Caco-2 (cell line): ENCODE measurements around the gene MB21D2. TPM values are rescaled to one million over a fixed set of nuclear protein-coding genes. Genes with fewer than 3 reads are reported as not detected.

Experiments
- BruUV-seq: library from RNA; stranded (reverse); fragments of 400-500 nt; replicated peaks from 2 replicates; lab custom pipeline; 2021; lab: Mats Ljungman, UMichigan
- CTCF ChIA-PET: fragments of 300-600 bp; sonication (Branson Sonifier 250); formaldehyde crosslinking; loops from one replicate; lab custom pipeline; 2022; ENCODE audit warnings: antibody characterized with exemption; lab: Charles Lee
- POLR2A ChIA-PET: fragments of 300-600 bp; sonication (Branson Sonifier 250); formaldehyde crosslinking; loops from one replicate; lab custom pipeline; 2022; ENCODE audit warnings: antibody characterized with exemption; lab: Charles Lee
- DNase-seq, 2 experiments: peaks; one replicate each; pipeline versions ENCODE4 v3.0.0 to v3.0.0-alpha.2; 2020 to 2022
- H3K27me3 ChIP-seq: replicated peaks from 2 replicates; pipeline ENCODE4 v1.6.0; 2011; ENCODE audit warnings: low read length; ENCODE audit not compliant: control insufficient read depth, insufficient read depth
- H3K36me3 ChIP-seq: 2 replicates; pipeline ENCODE4 v1.5.1; 2011; ENCODE audit warnings: low read length; ENCODE audit not compliant: control insufficient read depth, insufficient read depth
- H3K4me1 ChIP-seq: fragments of 250-450 bp; sonication (Bioruptor Pico); 2 replicates; pipeline ENCODE4 v1.5.1; 2020; ENCODE audit warnings: mild to moderate bottlenecking
- H3K4me3 ChIP-seq: 2 replicates; pipeline ENCODE4 v1.5.1; 2011; ENCODE audit warnings: low read depth, mild to moderate bottlenecking, control low read depth, low read length
- H3K9me3 ChIP-seq: fragments of 250-450 bp; sonication (Bioruptor Pico); 2 replicates; pipeline ENCODE4 v1.5.1; 2020; ENCODE audit warnings: mild to moderate bottlenecking, moderate library complexity
- H3K27ac Mint-ChIP-seq: one replicate; pipeline ENCODE4 v1.8.0; 2022; ENCODE audit warnings: mixed read lengths; ENCODE audit not compliant: unreplicated experiment
- H3K27me3 Mint-ChIP-seq: one replicate; pipeline ENCODE4 v1.8.0; 2022; ENCODE audit warnings: mixed read lengths; ENCODE audit not compliant: insufficient read depth, unreplicated experiment
- H3K36me3 Mint-ChIP-seq: one replicate; pipeline ENCODE4 v1.8.0; 2022; ENCODE audit warnings: mild to moderate bottlenecking, mixed read lengths; ENCODE audit not compliant: insufficient read depth, unreplicated experiment
- H3K4me1 Mint-ChIP-seq: one replicate; pipeline ENCODE4 v1.8.0; 2022; ENCODE audit warnings: low read depth, mixed read lengths; ENCODE audit not compliant: unreplicated experiment
- H3K4me3 Mint-ChIP-seq: one replicate; pipeline ENCODE4 v1.8.0; 2022; ENCODE audit warnings: mild to moderate bottlenecking, moderate library complexity, mixed read lengths; ENCODE audit not compliant: unreplicated experiment
- H3K9me3 Mint-ChIP-seq: one replicate; pipeline ENCODE4 v1.8.0; 2022; ENCODE audit warnings: mixed read lengths; ENCODE audit not compliant: unreplicated experiment
- CTCF ChIP-seq, 2 experiments: fragments of 200-600 bp in 1 of 2; IDR thresholded peaks; 1 replicate in 1 of 2; 2 replicates in 1 of 2; pipeline versions ENCODE4 v1.5.1 to v1.8.0; 2011 to 2022; ENCODE audit warnings: antibody characterized with exemption in 1 of 2, control low read depth in 1 of 2, inconsistent platforms in 1 of 2, low read depth in 1 of 2, low read length in 1 of 2, mild to moderate bottlenecking in 1 of 2, moderate library complexity in 1 of 2; ENCODE audit not compliant: insufficient read depth in 1 of 2, severe bottlenecking in 1 of 2, unreplicated experiment in 1 of 2
- intact Hi-C: fragments of 100-400 bp; cut with micrococcal nuclease; formaldehyde crosslinking; loops from one replicate; pipeline ENCODE4 v1.10.0; 2022; ENCODE audit not compliant: unreplicated experiment
- total RNA-seq: library from RNA; stranded (reverse); gene quantifications from 2 replicates; pipeline ENCODE4 v1.2.3, GENCODE V29; 2022

The MB21D2 gene
- total RNA-seq, 1 experiment from 2014 or later = 11.0 TPM

- DNase-seq = no peak
- no peak overlapping the region for H3K27ac Mint-ChIP-seq
- no peaks in the 10 kb centered on the region for H3K27me3 Mint-ChIP-seq
- ChIA-PET POLR2A (no interaction called here), CTCF (no interaction called here)
- no peaks in the 10 kb centered on the region for H3K9me3 Mint-ChIP-seq
- BruUV-seq = no TSS peak
- peaks cover 7% of the 10 kb centered on the region for H3K4me1 Mint-ChIP-seq
- H3K27me3 ChIP-seq = no peaks in the 10 kb centered on the region
- H3K4me3 ChIP-seq = no peak overlapping the region
- no peaks in the 10 kb centered on the region for H3K36me3 Mint-ChIP-seq
- H3K4me1 ChIP-seq = peaks cover 10% of the 10 kb centered on the region; the same call in 1 of the 2 replicates
- no peak for TF ChIP-seq CTCF (IDR thresholded peaks at IDR 0.05; ENCODE audit: insufficient read depth in 1 of 2, low read depth in 1 of 2, low read length in 1 of 2, severe bottlenecking in 1 of 2, unreplicated experiment in 1 of 2)
- H3K4me3 Mint-ChIP-seq = no peak overlapping the region
- intact Hi-C loops = no loop called here
- H3K9me3 ChIP-seq = no peaks in the 10 kb centered on the region
- H3K36me3 ChIP-seq = no peaks in the 10 kb centered on the region
Observed at GRCh38 chr3:192825216-192825615, 92.4 kb downstream of the MB21D2 start.

- no peaks in the 10 kb centered on the region for H3K36me3 ChIP-seq
- Mint-ChIP-seq H3K4me3 (no peak overlapping the region), H3K27ac (no peak overlapping the region), H3K4me1 (peaks cover 16% of the 10 kb centered on the region), H3K9me3 (no peaks in the 10 kb centered on the region), H3K27me3 (no peaks in the 10 kb centered on the region), H3K36me3 (no peaks in the 10 kb centered on the region)
- ChIA-PET POLR2A (no interaction called here), CTCF (no interaction called here)
- no peak for TF ChIP-seq CTCF (IDR thresholded peaks at IDR 0.05; ENCODE audit: insufficient read depth in 1 of 2, low read depth in 1 of 2, low read length in 1 of 2, severe bottlenecking in 1 of 2, unreplicated experiment in 1 of 2)
- BruUV-seq = no TSS peak
- DNase-seq = no peak
- H3K9me3 ChIP-seq = no peaks in the 10 kb centered on the region
- H3K4me3 ChIP-seq = no peak overlapping the region
- no peaks in the 10 kb centered on the region for H3K27me3 ChIP-seq
- peaks cover 19% of the 10 kb centered on the region for H3K4me1 ChIP-seq
- intact Hi-C loops = no loop called here
Observed at GRCh38 chr3:192824313-192824712, 93.3 kb downstream of the MB21D2 start.

GRCh38 chr3:192821161-192821560 lies 96.5 kb downstream of the MB21D2 start:
- POLR2A ChIA-PET = no interaction called here

More at GRCh38 chr3:192821161-192821560, 96.5 kb downstream of the MB21D2 start:
- Mint-ChIP-seq H3K9me3 (no peaks in the 10 kb centered on the region), H3K4me3 (no peak overlapping the region), H3K4me1 (peaks cover 43% of the 10 kb centered on the region), H3K27ac (no peak overlapping the region), H3K36me3 (no peaks in the 10 kb centered on the region), H3K27me3 (no peaks in the 10 kb centered on the region)
- DNase-seq = no peak
- no TSS peak for BruUV-seq
- Histone ChIP-seq H3K9me3 (no peaks in the 10 kb centered on the region), H3K36me3 (no peaks in the 10 kb centered on the region), H3K27me3 (no peaks in the 10 kb centered on the region), H3K4me1 (peaks cover 31% of the 10 kb centered on the region), H3K4me3 (no peak overlapping the region)
- TF ChIP-seq CTCF (IDR thresholded peaks at IDR 0.05; ENCODE audit: insufficient read depth in 1 of 2, low read depth in 1 of 2, low read length in 1 of 2, severe bottlenecking in 1 of 2, unreplicated experiment in 1 of 2) = no peak
- CTCF ChIA-PET = interaction anchor here (0.8 kb wide), 1 partner anchor 67 kb away, joined by 3 read pairs; no protein-coding TSS in a partner anchor
- intact Hi-C loops = no loop called here
